Left ventricle myocardium superior (tissue), 1 donor: Measurements from ENCODE around the gene TSEN2. TPM values are rescaled to one million over a fixed set of nuclear protein-coding genes. Genes with fewer than 3 reads are reported as not detected.
A peak's percentile ranks its signal among the peaks of the same experiment; 100 is the strongest.
"Not testable (repeated sequence)": the region's sequence is repeated elsewhere in the genome, so short reads cannot be mapped to it uniquely, and the experiment has no call there.

Source experiments
- ATAC-seq: fragments of 200-7000 bp; cut with Tn5 transposase; one replicate; pipeline ENCODE4 v1.9.1; 2020; ENCODE audit warnings: mild to moderate bottlenecking, moderate library complexity
- DNase-seq: peaks from one replicate; pipeline ENCODE4 v3.0.0-alpha.2; 2020
- intact Hi-C: fragments of 100-400 bp; cut with micrococcal nuclease; formaldehyde crosslinking; loops from one replicate; pipeline ENCODE4 v1.11.0; 2022
- long read RNA-seq: library from polyadenylated mRNA; unstranded; transcript quantifications from one replicate; pipeline ENCODE4 v2.0.0, GENCODE V29; 2021
- total RNA-seq: library from RNA; stranded (reverse); fragmentation: NEBNext Ultra II Directional; extraction: Animal tissue kit (Norgen Biotek cat#: 25700); gene quantifications from one replicate; pipeline ENCODE4 v1.2.1, GENCODE V29; 2021
- donor health status: DM: no; HTN: yes; CAD: no; lungs with severe emphysema.

Gene TSEN2
- 23.1 TPM for total RNA-seq
- long read RNA-seq, partial matches to known transcripts = 1 of 24 reads
- long read RNA-seq, other reads (novel, unspliced or antisense) = 21 of 24 reads

DNA sequence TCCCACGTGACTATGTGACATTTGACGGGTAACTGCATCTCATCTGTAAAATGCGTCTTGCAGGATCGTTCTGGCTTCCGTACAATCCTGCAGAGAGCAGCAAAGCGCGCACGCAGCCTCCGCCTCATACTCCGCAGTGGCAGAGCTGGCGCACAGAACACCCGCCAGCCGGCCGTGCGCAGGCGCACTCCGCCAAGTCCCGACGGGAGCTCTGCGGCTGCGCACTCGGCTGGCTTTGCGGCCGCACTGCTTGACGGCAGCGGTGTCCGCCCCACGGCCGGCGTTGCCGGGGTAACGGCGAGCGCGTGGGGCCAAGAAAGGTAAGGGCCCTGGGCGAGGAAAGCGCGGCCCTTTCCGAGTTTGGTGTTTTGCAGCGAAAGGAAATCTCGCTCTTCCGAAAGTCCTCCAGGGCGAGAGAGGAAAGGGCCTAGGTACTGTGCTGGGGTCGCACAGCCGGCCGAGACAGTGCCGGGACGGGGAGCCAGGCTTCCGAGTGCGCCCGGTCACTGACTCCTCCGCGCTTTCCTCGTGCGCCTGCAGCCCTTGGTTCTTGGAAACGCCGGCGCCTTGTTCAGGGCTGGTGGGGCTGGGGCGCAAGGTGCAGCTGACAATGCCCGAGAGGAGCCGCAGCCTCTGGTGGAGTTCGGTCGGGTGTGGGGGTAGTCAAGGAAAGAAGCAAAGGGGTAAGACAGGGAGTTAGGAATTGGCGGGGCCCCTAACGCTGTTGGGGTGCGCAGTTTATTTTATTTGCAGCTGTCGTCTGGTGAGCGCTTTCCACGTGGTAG is at the start of gene TSEN2:
Gene TSEN2, plus strand, starts transcription at position 283 of the 785 bp plus-strand sequence. CDS start 5,321 bp downstream, outside the sequence.
- intact Hi-C loops = loop anchor here (5.0 kb wide), 2 partner anchors 197 to 347 kb away; partner anchors contain the start of gene PPARG
- DNase-seq (peak; percentile 98), ATAC-seq (peak; percentile 96)

DNA sequence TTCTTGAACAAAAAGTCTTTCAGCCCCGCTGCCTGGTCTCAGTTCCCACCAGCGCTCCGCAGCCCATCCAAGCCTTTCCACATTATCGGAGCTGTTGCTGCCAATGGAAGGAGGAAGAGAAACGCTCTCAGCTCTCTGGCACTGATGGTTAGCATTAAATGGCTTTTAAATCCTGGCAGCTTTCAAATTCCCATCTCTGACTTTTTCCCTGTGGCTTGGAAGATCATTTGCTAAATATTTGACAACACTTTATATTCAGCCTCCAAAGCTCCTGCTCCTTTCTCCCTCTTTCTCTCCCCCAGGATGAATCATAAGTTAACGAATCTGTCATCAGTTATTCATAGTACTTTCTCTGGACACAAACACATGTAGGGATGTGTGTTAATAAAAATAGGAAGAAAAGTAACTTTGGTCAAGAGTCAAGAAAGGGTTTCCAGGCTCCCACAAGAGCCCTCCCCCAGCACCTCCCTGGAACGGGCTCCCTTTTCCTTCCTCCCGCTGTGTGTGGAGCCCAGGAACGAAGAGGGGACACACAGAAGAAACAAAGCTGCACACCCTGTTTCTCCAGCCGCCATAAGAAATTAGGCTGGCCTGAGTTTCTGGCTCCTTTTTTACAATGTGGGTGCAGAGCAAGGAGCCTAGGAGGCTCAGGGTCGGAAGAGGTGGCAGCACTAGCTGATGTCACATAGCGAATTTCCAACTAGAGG is 47.6 kb upstream of the TSEN2 start:
- intact Hi-C loops = no loop called here
- ATAC-seq (no peak), DNase-seq (no peak)

DNA sequence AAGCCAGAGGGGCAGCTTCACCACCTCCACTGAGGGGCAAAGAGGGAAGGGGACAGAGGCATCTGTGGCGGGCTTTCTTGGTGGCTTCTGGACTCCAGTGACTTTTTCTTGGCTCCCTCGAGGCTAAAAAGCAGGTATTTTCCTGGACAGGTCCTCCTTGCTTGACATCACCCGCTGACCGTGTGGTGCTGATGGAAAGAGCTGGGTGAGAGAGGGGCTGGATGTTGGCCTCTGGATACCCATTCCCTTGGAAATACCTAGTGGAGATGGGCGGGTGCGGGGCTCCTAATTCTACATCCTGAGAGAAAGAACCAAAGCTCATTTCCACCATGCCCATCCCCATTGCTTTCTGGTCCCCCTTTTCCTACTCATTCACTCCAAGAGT is 47.1 kb upstream of the TSEN2 start:
- DNase-seq = no peak
- ATAC-seq = no peak
- intact Hi-C loops = no loop called here

DNA sequence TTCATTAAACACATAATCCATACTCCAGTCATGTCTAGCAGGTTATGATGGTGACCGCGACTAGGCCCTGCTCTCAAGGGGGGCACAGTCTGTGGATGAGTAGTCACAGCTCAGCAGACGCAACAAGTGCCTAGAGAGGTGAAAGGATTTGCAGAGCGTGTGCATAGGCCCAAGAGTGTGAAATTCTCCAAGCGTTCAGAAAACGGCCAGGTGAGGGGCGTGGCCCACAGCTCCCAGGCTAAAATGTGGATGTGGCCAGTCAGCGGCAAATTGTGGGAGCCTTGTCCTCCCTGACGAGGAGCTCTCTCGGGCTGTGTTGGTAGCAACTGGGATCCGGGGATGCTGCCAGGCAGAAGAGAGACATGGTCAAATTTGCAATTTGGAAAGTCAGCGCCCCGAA is 46.4 kb upstream of the TSEN2 start:
- ATAC-seq (no peak), DNase-seq (no peak)
- intact Hi-C loops = no loop called here

DNA sequence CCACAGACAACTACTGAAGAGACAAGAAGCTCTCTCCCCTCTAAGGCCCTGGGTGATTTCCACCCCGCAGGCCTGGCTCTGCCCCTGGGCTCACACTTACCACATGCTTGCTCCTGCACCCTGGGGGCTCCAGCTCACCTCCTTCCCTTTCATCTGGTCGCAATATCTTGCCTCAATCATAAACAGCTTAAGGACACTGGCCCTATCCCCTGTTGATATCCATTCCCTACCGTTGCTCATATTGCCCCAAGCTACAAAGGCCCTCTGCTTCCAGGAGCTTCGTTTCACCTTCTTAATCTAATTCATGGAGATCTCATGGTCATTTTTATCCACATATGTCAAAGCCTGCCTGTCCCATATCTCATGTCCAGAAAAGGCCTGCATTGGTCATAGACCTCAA is 46.0 kb upstream of the TSEN2 start:
- intact Hi-C loops = no loop called here
- DNase-seq = no peak
- no peak for ATAC-seq

DNA sequence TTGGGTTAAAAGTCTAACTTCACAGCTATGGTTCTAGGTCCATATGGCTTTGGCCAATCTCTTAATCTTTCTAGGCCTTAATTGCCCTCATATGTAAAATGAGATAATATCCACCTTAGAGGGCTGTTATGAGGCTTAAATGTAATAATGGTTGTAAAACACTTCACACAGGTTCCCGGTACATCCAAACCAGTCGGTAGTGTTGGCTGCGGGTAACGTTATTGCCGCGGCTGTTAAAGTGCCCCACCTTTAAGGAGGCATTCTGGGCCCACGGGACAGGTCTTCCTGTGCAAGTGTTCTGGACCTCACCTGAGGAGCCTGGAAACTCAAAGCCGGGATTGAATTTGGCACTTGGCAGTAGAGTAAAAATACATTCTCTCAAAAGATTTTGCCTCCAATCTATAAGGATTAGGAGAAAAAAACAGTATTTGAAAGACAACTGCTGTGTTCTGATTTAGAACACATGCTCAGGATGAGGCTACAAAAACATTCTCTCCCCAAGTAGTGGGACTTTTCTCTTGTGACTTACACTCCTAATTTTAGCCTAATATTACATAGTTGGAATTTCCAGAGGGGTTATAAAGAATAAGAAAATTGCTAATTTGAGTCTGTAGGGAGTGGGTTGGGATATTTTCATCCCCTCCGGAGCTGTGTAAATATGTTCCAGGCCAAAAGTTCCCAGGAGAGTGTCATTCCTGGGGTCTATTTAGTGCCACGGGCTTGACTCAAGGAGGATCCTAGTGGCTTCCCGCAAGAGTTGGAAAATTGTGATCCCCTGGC is 44.9 kb upstream of the TSEN2 start:
- intact Hi-C loops = no loop called here
- no peak for DNase-seq
- ATAC-seq = no peak

DNA sequence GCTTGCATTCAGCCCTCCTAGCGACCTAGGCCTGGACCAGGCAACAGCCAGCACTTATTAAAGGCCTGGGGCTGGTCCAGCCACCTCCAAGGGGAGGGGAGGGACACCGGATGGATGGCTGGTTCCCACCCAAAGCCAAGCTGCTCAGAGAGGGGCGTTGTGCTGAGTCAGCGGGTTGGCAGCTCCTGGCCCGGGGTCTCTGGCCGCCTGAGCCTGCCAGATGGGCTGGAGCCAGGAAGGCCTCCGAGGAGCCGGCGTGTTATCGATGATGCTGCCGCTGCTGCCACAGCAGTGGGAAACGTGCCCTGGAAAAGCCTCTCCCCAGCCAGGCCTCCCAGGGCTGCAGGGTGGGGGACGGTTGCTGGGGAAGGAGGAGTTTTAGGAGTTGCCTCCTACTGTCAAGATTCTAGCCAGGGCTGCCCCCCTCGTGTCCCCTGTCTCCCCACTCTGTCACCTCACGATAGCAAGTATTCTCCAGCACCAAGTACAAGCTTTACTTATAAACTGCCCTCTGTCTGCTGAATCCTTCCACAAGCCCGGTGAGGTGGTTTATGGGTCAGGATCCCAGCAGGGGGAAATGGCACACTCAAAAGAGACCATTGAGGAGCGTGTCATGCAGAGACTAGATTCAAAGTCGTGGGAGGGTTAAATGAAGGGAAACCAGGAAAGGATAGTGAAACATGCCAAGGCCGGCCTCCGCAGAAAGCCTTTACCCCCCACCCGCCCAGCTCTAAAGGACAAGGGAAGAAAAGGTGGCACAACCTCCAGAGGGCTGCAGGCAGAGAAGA is 43.2 kb upstream of the TSEN2 start:
- intact Hi-C loops = no loop called here
- peak; percentile 80 for ATAC-seq
- DNase-seq = peak; percentile 85

DNA sequence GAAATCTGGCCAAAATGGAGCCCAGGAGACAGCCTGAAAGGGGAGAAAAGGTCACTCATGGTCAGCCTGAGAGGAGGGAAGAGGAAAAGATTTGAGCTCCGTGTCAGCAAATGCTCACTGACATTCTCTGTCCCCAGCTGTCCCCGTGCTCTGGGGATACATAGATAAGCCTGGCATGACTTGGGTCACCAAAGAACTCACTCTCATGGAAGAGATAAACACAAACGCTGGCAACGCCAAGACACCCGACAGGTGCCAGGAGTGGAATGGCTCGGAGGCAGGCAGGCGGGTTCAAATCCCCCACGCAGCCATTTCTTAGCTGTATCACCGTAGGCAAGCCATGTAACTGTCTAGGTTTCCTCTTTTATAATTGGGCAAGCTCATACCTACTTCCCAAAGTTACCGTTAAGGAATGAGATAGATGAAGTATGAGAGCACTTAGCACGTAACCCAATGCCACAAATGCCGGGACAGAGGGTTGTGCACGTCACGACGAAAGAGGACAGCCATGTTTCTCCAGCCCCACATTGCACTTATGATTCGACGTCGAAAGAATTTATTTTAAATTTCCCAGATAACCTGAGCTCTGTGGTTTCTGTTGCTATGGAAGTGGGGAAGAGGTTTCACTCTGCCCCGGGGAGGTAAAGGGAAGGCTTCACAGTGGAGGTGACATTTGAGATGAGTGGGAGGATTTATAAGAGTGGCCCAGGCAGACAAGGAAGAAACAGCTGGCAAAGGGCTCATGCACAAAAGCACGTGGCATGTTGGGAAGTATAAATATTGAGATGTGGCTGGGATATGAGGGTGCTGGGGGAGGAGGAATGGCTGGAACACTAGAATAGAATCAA is 41.4 kb upstream of the TSEN2 start:
- intact Hi-C loops = no loop called here
- DNase-seq = peak; percentile 75

DNA sequence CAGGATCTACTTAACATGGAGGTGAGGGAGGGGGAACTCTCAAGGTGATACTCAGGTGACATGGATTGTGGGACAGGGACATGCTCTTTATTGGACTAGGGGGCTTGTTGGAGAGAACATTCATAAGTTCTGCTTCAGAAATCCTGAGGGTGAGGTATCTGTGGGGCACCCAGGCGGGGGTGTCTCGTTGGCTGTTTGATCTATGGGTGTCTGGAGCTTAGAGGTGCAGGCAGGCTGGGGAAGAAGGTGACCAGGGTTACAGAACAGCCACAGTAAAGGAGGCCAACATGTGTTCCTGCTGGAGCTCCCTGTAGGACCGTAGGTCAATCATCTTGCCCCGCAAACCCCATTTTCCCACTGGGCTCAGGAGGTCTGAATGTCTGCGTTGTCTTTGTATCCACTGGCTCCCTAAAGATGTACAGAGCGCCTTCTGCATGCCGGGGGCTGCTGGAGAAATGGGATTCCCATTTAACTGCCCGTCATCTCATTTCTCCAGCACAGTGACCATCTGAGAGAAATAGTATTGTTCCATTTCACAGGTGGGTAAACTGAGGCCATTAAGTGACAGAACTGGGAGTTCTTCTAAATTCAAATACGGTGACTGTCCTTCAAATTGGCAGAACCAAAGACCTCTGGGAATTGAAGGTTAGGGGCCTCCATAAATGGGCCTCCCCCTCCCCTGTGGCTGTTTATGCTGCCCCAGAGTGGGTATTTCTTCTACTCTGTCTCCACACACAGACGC is 40.3 kb upstream of the TSEN2 start:
- intact Hi-C loops = no loop called here
- no peak for ATAC-seq
- DNase-seq = no peak

More for the DNA sequence above, 41.4 kb upstream of the TSEN2 start:
- ATAC-seq = peak; percentile 80

DNA sequence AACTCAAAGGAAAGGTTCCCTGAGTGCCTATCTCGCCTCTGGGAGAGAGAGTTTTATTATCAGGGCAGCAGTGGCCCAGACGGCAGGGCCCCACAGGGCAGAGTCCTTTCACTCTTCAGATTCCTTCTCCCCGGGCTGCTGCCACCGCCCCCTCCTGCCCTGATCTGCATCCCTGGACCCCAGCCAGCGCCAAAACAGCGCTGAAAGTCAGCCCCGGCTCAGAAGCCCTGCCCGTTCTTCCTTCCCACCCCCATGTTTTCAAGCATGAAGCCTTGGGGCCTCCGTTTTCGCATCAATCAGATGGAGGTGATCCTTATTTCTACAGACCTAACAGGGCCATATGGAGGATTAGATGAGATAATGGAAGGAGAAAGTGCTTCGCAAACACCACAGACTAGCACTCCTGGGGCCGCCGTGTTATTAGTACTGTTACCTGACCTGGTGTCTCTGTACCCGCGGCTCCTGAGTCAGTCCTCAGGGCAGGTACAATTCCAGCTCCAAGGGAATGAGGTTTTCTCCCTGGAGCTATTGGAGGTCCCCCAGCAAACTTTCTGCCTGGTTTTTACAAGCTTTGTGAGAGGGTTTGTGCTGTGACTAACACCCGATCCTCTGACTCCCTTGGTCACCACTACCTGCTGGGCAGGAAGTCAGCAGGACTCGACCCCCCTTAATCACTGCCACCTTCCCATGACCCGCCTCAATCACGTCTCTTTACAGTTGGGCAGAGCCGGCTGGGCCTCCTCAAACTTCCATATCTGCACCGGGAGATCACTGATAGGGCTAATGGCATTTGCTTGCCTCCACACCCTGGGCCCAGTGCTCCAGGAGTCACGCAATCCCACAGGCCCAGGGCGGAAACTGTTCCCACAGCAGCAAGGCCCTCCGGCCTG is 39.5 kb upstream of the TSEN2 start:
- ATAC-seq (peak; percentile 11), DNase-seq (peak; percentile 58)
- intact Hi-C loops = no loop called here

DNA sequence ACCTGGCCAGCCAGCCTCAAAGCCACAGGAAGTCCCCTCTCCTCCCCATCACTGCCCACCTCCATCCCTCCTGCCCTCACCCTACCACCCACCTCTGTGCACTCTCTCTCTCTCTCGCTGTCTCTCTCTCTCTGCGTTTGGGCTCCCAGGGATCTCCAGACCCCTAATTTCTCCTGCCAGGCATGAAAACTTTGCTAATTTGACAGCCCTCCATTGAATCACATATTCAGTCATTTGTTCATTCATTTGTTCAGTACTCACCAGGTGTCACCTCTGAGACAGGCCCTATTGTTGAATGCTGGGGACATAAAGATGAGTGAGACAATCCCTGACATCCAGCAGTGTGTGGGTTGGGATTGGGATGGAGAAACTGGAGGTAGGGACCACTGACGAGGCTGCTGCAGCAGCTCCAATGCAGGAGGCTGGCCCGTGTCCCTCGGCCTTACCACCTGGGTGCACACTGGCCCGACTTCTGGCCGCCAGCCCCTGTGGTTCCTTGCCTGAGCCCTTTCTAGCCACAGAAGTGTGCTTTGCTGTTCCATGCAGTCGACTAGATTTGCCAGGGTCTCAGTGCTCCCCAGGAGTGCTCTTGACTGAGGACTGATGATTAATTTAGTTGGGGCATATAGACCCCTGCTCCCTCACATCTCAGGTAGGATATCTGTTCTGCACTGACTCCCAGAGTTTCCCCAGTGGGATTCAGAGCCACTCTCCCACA is 38.6 kb upstream of the TSEN2 start:
- ATAC-seq (no peak), DNase-seq (no peak)
- intact Hi-C loops = no loop called here

DNA sequence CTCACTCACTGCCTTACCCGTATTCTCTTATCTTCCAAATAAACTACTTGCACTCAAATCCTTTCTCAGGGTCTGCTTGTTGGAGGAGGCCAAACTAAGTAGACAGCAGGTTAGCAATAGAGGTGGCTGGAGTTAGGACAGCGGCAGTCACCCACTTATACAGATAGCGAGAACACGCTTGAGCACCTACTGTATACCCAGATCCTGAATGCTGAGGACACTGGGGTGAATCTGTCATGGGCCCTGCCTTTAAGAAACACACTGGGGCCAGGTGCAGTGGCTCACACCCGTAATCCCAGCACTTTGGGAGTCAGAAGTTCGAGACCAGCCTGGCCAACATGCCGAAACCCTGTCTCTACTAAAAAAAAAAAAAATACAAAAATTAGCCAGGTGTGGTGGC is 38.0 kb upstream of the TSEN2 start:
- DNase-seq (no peak), ATAC-seq (no peak)
- intact Hi-C loops = no loop called here

DNA sequence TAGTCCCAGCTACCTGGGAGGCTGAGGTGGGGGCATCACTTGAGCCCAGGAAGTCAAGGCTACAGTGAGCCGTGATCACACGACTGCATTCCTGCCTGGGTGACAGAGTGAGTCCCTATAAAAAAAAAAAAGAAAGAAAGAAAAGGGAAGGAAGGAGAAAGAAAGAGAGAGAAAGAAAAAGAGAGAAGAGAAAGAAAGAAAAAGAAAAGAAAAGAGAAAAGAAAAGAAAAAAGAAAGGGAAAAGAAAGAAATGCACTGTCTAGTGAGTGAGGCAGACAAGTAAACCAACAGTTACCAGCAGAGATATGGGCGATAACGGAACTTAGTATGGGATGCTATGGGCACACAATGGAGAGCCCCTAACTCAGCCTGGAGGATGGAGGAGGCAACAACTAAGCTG is 37.2 kb upstream of the TSEN2 start:
- no peak for ATAC-seq
- intact Hi-C loops = no loop called here
- no peak for DNase-seq

DNA sequence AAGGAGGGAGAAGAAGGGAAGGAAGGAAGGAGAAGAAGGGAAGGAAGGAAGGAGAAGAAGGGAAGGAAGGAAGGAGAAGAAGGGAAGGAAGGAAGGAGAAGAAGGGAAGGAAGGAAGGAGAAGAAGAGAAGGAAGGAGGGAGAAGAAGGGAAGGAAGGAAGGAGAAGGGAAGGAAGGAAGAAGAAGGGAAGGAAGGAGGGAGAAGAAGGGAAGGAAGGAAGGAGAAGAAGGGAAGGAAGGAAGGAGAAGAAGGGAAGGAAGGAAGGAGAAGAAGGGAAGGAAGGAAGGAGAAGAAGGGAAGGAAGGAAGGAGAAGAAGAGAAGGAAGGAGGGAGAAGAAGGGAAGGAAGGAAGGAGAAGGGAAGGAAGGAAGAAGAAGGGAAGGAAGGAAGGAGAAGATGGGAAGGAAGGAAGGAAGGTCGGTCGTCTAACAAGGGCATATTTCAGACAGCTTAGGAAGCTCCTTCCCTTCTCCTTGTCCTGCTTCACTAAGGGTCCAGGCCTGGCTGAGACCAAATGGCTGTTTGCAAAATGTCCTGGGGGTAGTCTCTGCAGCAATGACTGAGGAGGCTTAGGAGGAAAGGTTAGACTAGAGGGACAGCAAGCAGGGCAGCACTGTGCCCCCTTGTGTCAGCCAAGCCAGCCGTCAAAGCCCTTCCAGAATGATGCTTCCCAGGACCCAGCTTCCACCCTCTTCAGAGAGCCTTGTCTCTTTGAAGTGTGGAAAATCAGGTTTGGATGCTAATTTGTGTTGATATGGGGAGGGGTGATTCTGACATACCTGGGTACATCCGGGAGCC is 35.7 kb upstream of the TSEN2 start:
- DNase-seq, ATAC-seq, intact Hi-C loops: not testable (repeated sequence)
